ENCODE data around the gene VLDLR. TPM values are rescaled to one million over a fixed set of nuclear protein-coding genes. Genes with fewer than 3 reads are reported as not detected.

VLDLR gene
- total and polyA plus RNA-seq, 2 experiments from 2014 or later: 12.2 to 20.4 TPM

DNA sequence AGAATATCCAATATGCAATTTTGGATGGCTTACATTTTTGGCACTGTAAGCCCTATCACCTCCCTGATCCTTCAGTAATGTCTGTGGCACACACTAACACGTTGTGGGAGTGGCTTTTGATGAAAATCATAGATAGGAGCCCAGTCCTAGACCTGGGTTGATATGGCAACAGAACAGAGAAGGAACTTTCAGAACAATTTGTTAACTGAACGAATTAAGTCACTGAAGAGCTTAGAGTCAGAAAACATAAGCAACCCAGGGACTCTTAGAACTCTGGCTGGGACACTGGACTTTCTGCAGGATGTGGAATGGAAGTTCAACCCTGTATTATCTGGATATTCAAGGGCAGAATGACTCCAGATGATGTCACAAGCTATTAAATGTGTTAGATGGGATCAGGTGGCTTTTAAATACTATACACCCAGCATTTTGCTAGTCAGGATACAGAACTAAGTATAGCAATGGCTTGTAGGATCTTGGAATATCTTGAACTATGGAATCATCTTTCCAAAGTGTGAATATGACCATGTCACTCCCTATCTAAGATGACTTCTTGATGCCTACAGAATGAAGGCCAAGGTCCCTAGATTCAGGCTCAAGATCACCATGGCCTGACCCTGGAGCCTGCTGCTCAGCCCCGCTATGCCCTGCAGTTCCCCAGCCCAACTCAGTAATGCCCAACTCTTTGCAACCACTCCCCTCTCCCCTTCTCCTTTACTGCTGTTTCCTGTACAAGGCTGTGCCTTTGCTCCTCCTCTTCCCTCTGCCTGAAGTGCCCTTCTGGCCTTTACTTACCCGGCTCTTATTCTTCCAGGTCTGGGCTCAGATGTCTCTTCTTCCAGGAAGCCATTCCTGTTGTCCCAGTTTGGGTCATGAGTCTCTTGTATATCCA lies 42.8 kb downstream of the VLDLR start:
- DNase-seq (ENCODE audit: low spot score): no peak
- Histone ChIP-seq H2AFZ (no peak overlapping the region), H3K27ac (no peak overlapping the region), H3K4me2 (no peak overlapping the region), H3K36me3 (replicated peaks; ENCODE audit: insufficient read depth, low read depth) (no peaks in the 10 kb centered on the region), H3K9me2 (replicated peaks; ENCODE audit: insufficient read depth) (no peaks in the 10 kb centered on the region), H3K4me3 (no peak overlapping the region), H4K20me1 (ENCODE audit: insufficient read depth, poor library complexity, severe bottlenecking) (no peaks in the 10 kb centered on the region), H3K9me3 (ENCODE audit: low read depth) (no peaks in the 10 kb centered on the region), H3K4me1 (ENCODE audit: insufficient read depth) (peaks cover 6% of the 10 kb centered on the region), H3K79me2 (no peaks in the 10 kb centered on the region), H3K27me3 (no peaks in the 10 kb centered on the region)
- TF ChIP-seq EZH2 (IDR thresholded peaks at IDR 0.05; ENCODE audit: borderline replicate concordance) (no peak), EZH2phosphoT487 (IDR thresholded peaks at IDR 0.05; ENCODE audit: low read depth, severe bottlenecking, unreplicated experiment) (no peak)
- TF ChIP-seq, protein P1, sequence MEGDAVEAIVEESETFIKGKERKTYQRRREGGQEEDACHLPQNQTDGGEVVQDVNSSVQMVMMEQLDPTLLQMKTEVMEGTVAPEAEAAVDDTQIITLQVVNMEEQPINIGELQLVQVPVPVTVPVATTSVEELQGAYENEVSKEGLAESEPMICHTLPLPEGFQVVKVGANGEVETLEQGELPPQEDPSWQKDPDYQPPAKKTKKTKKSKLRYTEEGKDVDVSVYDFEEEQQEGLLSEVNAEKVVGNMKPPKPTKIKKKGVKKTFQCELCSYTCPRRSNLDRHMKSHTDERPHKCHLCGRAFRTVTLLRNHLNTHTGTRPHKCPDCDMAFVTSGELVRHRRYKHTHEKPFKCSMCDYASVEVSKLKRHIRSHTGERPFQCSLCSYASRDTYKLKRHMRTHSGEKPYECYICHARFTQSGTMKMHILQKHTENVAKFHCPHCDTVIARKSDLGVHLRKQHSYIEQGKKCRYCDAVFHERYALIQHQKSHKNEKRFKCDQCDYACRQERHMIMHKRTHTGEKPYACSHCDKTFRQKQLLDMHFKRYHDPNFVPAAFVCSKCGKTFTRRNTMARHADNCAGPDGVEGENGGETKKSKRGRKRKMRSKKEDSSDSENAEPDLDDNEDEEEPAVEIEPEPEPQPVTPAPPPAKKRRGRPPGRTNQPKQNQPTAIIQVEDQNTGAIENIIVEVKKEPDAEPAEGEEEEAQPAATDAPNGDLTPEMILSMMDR (IDR thresholded peaks at IDR 0.05; ENCODE audit: poor library complexity): no peak
- 78% methylated on average over 4 of the region's 4 CpGs for WGBS (ENCODE audit: low lambda C conversion rate, missing lambda C conversion rate)

DNA sequence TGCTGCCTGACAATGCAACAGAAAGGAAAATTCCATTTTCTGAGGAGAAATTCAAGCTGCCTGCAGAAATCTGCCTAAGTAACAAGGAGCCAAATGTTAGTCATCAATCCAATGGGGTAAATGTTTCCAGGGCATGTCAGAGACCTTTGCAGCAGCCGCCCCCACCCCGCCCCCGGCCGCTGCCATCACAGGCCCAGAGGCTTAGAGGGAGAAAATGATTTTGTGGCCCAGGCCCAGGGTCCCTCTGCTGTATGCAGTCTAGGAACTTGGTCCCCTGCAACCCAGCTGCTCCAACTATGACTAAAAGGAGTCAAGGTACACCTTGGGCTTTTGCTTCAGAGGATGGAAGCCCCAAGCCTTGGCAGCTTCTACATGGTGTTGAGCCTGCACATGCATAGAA lies 45.0 kb downstream of the VLDLR start:
- 100% methylated on average over 4 of the region's 4 CpGs for WGBS (ENCODE audit: low lambda C conversion rate, missing lambda C conversion rate)
- no peaks in the 10 kb centered on the region for H3K9me3 ChIP-seq (ENCODE audit: low read depth)
- no peaks in the 10 kb centered on the region for H3K27me3 ChIP-seq
- H3K4me1 ChIP-seq (ENCODE audit: insufficient read depth): peaks cover 5% of the 10 kb centered on the region
- H2AFZ ChIP-seq: no peak overlapping the region
- H3K4me2 ChIP-seq: no peak overlapping the region
- H3K27ac ChIP-seq: no peak overlapping the region
- H4K20me1 ChIP-seq (ENCODE audit: insufficient read depth, poor library complexity, severe bottlenecking): no peaks in the 10 kb centered on the region
- no peaks in the 10 kb centered on the region for H3K9me2 ChIP-seq (replicated peaks; ENCODE audit: insufficient read depth)
- H3K4me3 ChIP-seq: no peak overlapping the region
- TF ChIP-seq EZH2 (IDR thresholded peaks at IDR 0.05; ENCODE audit: borderline replicate concordance) (no peak), EZH2phosphoT487 (IDR thresholded peaks at IDR 0.05; ENCODE audit: low read depth, severe bottlenecking, unreplicated experiment) (no peak)
- TF ChIP-seq, protein P1 (IDR thresholded peaks at IDR 0.05; ENCODE audit: poor library complexity): no peak
- DNase-seq (ENCODE audit: low spot score): no peak
- no peaks in the 10 kb centered on the region for H3K36me3 ChIP-seq (replicated peaks; ENCODE audit: insufficient read depth, low read depth)
- no peaks in the 10 kb centered on the region for H3K79me2 ChIP-seq

DNA sequence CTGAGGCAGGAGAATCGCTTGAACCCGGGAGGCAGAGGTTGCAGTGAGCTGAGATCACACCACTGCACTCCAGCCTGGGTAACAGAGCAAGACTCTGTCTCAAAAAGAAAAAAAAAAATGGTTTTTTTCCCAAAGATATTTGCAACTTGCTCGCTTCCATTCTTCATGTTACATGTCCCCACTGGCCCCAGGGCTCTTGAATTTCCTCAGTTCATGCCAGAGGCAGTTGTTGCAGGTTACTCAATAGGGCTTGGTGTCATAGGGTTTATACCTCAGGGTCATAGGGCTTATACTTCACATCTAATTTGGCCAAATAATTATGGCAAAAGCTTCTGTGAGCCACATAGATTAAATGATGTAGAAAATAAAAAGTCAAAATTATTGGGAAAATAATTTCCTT lies 51.6 kb downstream of the VLDLR start:
- H3K9me3 ChIP-seq (ENCODE audit: low read depth): no peaks in the 10 kb centered on the region

More for the DNA sequence above, 51.6 kb downstream of the VLDLR start:
- Histone ChIP-seq H3K4me1 (ENCODE audit: insufficient read depth) (no peaks in the 10 kb centered on the region), H3K9me2 (replicated peaks; ENCODE audit: insufficient read depth) (no peaks in the 10 kb centered on the region), H3K36me3 (replicated peaks; ENCODE audit: insufficient read depth, low read depth) (no peaks in the 10 kb centered on the region), H3K27me3 (no peaks in the 10 kb centered on the region), H3K4me3 (no peak overlapping the region), H4K20me1 (ENCODE audit: insufficient read depth, poor library complexity, severe bottlenecking) (no peaks in the 10 kb centered on the region), H3K4me2 (no peak overlapping the region), H3K27ac (no peak overlapping the region), H2AFZ (no peak overlapping the region), H3K79me2 (no peaks in the 10 kb centered on the region)
- no peak for DNase-seq (ENCODE audit: low spot score)
- TF ChIP-seq EZH2 (IDR thresholded peaks at IDR 0.05; ENCODE audit: borderline replicate concordance) (no peak), EZH2phosphoT487 (IDR thresholded peaks at IDR 0.05; ENCODE audit: low read depth, severe bottlenecking, unreplicated experiment) (no peak)
- TF ChIP-seq, protein P1 (IDR thresholded peaks at IDR 0.05; ENCODE audit: poor library complexity): no peak
- 100% methylated on average over 3 of the region's 3 CpGs for WGBS (ENCODE audit: low lambda C conversion rate, missing lambda C conversion rate)

Measured in hepatocyte (in vitro differentiated cells).